ENCODE measurements around the gene RAD51B. TPM values are rescaled to one million over a fixed set of nuclear protein-coding genes. Genes with fewer than 3 reads are reported as not detected.
"Not testable (repeated sequence)": the region's sequence is repeated elsewhere in the genome, so short reads cannot be mapped to it uniquely, and the experiment has no call there.

Gene RAD51B
- total and polyA plus RNA-seq, 9 of the 15 experiments (the other 6 are each of a cell fraction or from before 2014, with no cell fraction given), result 8.5 to 17.3 (median 11.3) TPM

DNA sequence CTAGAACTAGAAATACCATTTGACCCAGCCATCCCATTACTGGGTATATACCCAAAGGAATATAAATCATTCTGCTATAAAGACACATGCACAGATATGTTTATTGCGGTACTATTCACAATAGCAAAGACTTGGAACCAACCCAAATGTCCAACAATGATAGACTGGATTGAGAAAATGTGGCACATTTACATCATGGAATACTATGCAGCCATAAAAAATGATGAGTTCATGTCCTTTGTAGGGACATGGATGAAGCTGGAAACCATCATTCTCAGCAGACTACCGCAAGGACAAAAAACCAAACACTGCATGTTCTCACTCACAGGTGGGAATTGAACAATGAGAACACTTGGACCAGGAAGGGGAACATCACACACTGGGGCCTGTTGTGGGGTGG is 229.2 kb downstream of the RAD51B start:
- H3K4me2 ChIP-seq (ENCODE audit: insufficient read depth, low read length); intact Hi-C loops (cut with micrococcal nuclease); CTCF ChIA-PET (ENCODE audit: low intra/inter-chr PET ratio); DNase-seq (ENCODE audit: extremely low read depth in 1 of 4, low spot score in 3 of 4); ATAC-seq; BruUV-seq (replicated peaks); POLR2A ChIA-PET; H3K27ac ChIP-seq (ENCODE audit: extremely low read depth, low read depth, low read length); H3K36me3 ChIP-seq (ENCODE audit: control insufficient read depth, insufficient read depth, low read length); H3K27me3 ChIP-seq (ENCODE audit: control insufficient read depth in 2 of 2, insufficient read depth in 2 of 2, low read length in 2 of 2); H3K9me3 ChIP-seq (replicated peaks; ENCODE audit: control insufficient read depth, insufficient read depth, low read depth, low read length); in situ Hi-C loops (cut with MboI); FAIRE-seq; H4K20me1 ChIP-seq (replicated peaks; ENCODE audit: control insufficient read depth, insufficient read depth, low read length); H3K4me1 ChIP-seq (replicated peaks in 1 of 2; ENCODE audit: control insufficient read depth in 2 of 2, insufficient read depth in 2 of 2, low read length in 2 of 2); H3K79me2 ChIP-seq (ENCODE audit: control insufficient read depth, insufficient read depth, low read length); H3K9me1 ChIP-seq (ENCODE audit: control insufficient read depth, insufficient read depth, low read length); H3K4me3 ChIP-seq; H2AFZ ChIP-seq (ENCODE audit: low read depth, low read length); H3K9ac ChIP-seq (ENCODE audit: insufficient read depth in 1 of 2, low read depth in 2 of 2, low read length in 2 of 2): not testable (repeated sequence)
- TF ChIP-seq ZNF146 (CRISPR knock-in tag; IDR thresholded peaks at IDR 0.05; ENCODE audit: unreplicated experiment), result peak; percentile 50
- WGBS (ENCODE audit: insufficient coverage, low coverage, missing lambda C conversion rate), result 17% methylated on average over 1 of the region's 2 CpGs

DNA sequence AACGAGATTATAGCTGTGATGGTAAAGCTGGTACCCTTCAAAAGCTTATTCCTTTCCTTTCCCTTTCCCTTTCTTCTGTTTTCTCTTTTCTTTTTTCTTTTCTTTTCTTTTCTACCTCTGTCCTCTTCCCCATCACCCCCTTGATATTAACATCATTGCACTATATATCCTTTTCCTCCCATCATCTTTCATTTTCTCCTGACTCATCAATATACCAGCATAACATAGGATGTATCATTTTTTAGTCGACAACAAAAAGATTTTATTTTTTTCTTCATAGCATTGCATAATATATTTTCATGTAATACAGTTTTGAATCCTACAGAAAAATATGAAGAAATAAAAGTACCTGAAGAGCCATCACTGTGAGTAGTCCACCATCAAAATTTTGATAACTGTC is 230.6 kb downstream of the RAD51B start:
- H3K4me1 ChIP-seq (replicated peaks in 1 of 2; ENCODE audit: control insufficient read depth in 2 of 2, insufficient read depth in 2 of 2, low read length in 2 of 2), result no peaks in the 10 kb centered on the region
- in situ Hi-C loops (cut with MboI), result no loop called here
- POLR2A ChIA-PET, result no interaction called here
- no TSS peak for BruUV-seq (replicated peaks)
- TF ChIP-seq MAFF (IDR thresholded peaks at IDR 0.05; ENCODE audit: low read length), result peak; percentile 44; the same call in 1 of the 2 replicates
- no peak for TF ChIP-seq SNIP1 (IDR thresholded peaks at IDR 0.05; ENCODE audit: low read depth)
- peak; percentile 89 for TF ChIP-seq ZNF316 (IDR thresholded peaks at IDR 0.05)
- peak; percentile 68 for TF ChIP-seq MAFG (tag; conservative IDR thresholded peaks at IDR 0.05)
- TF ChIP-seq MECOM (CRISPR knock-in tag; IDR thresholded peaks at IDR 0.05), result no peak
- TF ChIP-seq C11orf30 (IDR thresholded peaks at IDR 0.05; ENCODE audit: low read depth), result peak; percentile 75
- no peaks in the 10 kb centered on the region for H4K20me1 ChIP-seq (replicated peaks; ENCODE audit: control insufficient read depth, insufficient read depth, low read length)
- no peaks in the 10 kb centered on the region for H3K9me1 ChIP-seq (ENCODE audit: control insufficient read depth, insufficient read depth, low read length)
- intact Hi-C loops (cut with micrococcal nuclease), result no loop called here
- no peaks in the 10 kb centered on the region for H3K36me3 ChIP-seq (ENCODE audit: control insufficient read depth, insufficient read depth, low read length)
- H3K9ac ChIP-seq (ENCODE audit: insufficient read depth in 1 of 2, low read depth in 2 of 2, low read length in 2 of 2), result no peak overlapping the region
- no peaks in the 10 kb centered on the region for H3K79me2 ChIP-seq (ENCODE audit: control insufficient read depth, insufficient read depth, low read length)
- H2AFZ ChIP-seq (ENCODE audit: low read depth, low read length), result no peak overlapping the region
- ATAC-seq (no peak), DNase-seq (ENCODE audit: extremely low read depth in 1 of 4, low spot score in 3 of 4) (no peak), FAIRE-seq (no peak)
- CTCF ChIA-PET (ENCODE audit: low intra/inter-chr PET ratio), result no interaction called here
- no peak overlapping the region for H3K4me2 ChIP-seq (ENCODE audit: insufficient read depth, low read length)
- no peak overlapping the region for H3K27ac ChIP-seq (ENCODE audit: extremely low read depth, low read depth, low read length)
- no peak overlapping the region for H3K4me3 ChIP-seq
- WGBS (ENCODE audit: insufficient coverage, low coverage, missing lambda C conversion rate), result 22% methylated on average over 2 of the region's 2 CpGs
- no peaks in the 10 kb centered on the region for H3K27me3 ChIP-seq (ENCODE audit: control insufficient read depth in 2 of 2, insufficient read depth in 2 of 2, low read length in 2 of 2)
- H3K9me3 ChIP-seq (replicated peaks; ENCODE audit: control insufficient read depth, insufficient read depth, low read depth, low read length), result no peaks in the 10 kb centered on the region

All from K562 (cell line).